NCI-H1417 (cell line): ENCODE results near the gene PTPRF.
A peak's percentile ranks its signal among the peaks of the same experiment; 100 is the strongest.

Experiments
- DNase-seq, 3 experiments: peaks; one replicate each; lab custom pipeline; 2025; lab: John Stamatoyannopoulos, UW

PTPRF gene

DNA sequence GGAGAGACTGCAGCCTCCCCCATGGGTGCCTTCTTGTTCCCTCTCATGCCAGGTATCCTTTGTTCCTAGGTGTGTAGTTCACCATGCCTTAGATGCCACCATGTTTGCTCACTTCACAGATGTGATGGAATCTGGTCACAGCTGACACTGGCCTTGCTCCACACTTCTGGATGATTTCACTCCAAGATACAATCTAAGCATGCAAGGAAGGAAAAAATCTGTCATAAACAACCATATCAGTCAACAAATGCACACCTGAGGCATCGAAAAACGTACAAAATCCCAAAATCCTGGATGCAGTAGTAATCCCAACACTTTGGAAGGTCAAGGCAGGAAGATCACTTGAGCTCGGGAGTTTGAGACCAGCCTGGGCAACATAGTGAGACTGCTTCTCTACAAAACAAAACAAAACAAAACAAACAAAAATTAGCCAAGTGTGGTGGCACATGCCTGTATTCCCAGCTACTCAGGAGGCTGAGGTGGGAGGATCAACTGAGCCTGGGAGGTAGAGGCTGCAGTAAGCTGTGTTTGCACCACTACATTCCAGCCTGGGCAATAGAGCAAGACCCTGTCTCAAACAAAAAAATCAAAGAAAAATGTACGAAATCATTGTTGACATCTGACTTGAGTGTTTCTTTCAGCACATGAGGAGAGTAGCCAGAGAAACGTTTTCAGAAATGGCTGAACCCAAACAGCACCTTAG is 17.1 kb upstream of the PTPRF start:
- DNase-seq: no peak

DNA sequence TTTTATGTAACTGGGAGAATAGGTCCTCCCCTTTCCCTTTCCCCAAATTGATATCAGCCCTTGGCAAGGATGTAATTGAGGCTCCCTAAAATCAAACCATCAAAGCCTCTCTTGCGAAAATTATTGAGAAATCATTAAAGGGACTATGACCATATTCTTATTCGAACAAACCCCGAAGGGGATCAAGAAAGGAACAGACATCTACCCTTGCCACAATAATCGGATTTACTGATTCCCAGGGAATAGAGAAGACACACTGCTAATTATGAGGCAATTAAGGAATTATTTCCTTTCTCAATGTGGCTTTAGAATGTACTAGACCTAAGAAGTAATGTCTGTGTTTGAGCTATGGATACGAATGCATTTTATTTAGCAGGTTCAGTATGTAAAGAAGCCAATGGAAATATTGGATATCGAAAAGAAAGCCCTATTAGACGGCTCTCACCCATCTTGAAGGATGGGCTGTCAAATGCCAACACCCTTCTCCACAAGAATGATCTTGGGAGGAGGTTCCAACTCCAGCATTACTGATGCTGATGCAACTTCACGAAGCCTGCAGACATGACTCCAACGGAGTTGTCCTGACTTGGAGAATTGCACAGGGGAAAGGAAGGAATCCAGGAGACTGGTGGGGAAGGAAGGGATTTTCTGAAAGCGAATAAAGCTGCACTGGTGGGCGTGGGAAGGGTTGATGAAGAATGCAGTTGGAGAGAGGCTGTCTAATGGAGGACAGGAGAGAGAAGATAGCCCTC is 11.6 kb upstream of the PTPRF start:
- DNase-seq: no peak

DNA sequence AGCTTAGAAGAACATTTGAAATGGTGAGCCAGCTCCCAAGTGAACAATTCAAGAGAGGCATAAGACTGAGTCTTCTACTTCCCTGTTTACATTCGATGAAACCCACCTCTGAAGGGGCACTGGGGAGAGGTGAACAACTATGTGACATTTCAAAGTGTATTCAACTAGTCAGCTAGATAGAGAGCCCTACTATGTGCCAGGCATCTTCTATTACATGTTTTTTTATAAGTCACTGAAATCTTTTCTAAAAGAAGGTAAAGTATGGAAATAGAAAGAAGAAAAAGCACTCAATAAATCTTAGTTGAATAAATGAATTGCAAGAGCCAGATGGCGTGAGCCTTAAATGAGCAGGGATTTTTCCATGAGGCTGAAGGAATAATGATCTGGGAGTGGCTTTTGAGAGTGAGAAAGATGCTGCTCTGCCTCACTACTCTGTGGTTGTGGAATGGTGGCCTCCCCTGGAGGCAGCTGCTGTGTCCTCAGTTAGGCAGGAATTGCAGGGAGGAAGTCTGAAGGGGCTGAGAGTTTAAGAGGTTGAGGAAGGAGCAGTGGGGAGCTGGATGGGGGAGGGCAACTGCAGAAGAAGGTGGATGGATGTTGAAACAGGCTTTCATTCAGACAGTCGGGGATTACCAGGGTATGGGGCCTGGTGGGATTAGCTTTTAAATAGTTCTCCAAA is 10.4 kb upstream of the PTPRF start:
- DNase-seq: peak in 2 of 3 experiments; percentile 3 to 22

DNA sequence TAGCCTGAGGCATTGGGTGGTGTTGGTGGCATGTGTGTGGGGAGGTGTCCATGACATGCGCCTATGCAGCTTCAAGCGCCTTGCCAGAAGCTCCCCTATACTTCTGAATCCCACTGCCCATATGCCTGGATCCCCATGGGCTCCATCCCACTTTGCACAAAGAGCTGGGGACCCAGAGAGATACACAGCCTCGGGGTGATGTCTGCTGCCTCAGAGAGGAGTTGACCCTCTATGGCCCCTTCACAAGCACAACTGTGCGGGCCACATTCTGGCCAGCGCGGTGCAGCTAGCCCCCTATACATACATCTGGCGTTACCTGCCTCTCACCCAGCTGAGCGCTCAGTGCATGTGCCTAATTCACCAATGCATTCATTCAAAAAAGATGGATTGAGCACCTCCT is 9.6 kb upstream of the PTPRF start:
- no peak for DNase-seq

DNA sequence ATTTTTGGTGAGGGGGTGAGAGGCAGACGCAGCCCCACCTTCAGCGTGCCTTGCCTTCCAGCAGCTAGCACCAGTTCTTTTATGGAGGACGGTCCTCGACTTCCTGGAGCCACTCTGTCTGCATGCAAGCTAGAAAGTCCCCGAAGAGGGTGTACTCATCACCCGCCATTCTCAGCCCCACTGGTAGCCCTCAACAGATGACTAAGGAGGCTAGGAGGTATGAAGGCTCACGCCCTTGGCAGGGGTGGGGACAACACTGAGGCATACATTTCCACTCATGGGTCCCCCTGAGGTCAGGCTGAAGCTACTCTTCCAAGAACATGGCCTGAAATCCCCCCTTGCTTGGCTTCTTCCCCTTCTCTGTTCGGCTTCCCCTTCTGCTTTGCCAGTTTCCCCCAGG is 8.9 kb upstream of the PTPRF start:
- no peak for DNase-seq

DNA sequence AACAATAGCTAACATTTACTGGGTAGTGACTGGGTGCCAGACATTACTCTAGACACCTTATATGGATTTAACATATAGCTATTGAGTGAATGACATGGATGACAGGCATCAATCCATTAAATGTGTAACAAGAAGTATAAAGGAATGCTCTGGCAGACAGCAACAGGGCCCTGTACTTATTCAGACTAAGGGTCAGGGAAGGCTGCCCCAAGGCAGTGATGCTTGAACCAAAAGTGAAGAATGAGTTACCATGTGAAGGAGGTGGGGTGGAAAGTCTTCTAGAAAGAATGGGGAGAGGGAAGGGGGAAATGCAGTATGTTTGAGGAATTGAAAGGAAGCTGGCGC is 8.3 kb upstream of the PTPRF start:
- no peak for DNase-seq

DNA sequence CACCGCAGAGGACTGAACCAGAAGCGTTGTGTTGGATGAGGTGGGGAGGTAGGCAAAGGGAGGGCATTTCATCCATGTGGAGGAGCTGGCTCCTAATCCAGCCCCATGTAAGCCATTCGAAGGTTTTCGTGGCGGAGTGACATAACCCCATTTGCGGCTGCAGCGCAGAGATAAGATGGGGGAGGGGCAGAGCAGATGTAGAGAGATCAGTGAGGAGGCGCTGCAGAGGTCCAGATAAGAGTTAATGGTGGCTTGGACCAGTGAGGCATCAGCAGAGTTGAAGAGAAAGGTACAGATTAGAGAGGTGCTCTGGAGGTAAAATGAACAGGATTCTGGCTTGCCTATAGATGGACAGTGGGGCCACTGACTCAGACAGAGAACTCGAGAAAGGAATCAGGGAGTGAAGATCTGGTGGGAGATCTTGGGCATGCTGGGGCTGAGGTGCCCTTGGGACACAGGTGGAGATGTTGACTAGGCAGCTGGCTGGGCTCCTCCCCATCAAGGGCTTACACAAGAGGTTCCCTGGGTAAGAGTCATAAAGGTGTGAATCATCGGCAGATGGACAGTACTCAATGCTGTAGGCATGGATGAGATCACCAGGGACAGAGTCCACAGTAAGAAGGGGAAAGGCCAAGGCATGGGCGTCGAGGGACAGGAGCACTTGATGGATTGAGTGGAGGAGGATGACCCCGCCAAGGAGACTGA is 7.8 kb upstream of the PTPRF start:
- no peak for DNase-seq

DNA sequence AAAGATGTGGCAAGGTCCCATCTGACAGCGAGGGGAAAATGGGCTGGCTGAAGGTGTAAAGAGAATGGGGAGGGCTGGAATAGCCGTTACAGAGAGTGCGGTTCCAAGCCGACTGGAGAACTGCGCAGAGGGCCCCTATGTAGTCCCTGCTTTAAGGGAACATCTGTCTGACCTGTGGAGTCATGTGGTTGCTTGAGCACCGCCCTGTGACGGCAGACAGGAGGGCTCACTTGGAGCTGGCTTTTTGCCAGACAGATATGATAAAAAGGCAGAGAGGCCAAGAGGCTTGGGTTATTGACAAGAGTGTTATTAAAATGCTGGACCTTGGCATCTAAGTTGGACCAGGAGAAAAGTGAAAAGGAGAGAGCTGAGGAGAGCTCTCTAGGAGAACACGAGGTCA is 5.9 kb upstream of the PTPRF start:
- peak in 2 of 3 experiments; percentile 19 to 50 for DNase-seq

DNA sequence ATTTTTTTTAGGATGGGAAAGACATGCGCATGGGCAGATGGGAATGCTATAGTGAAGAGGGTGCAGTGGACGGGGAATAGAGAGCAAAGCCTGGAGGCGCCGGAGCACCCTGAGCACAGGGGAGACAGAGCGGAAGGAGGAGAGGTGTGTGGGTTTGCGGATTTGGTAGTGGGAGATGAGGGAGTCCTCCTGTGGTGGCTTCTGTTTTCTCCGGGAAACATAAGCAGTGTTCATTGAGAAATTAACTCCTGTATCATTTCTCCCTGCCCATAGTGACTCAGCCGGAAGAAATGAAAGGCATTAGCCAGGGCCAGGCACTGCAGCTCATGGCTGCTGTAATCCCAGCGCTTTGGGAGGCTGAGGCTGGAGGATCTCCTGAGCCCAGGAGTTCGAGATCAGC is 4.7 kb upstream of the PTPRF start:
- no peak for DNase-seq

DNA sequence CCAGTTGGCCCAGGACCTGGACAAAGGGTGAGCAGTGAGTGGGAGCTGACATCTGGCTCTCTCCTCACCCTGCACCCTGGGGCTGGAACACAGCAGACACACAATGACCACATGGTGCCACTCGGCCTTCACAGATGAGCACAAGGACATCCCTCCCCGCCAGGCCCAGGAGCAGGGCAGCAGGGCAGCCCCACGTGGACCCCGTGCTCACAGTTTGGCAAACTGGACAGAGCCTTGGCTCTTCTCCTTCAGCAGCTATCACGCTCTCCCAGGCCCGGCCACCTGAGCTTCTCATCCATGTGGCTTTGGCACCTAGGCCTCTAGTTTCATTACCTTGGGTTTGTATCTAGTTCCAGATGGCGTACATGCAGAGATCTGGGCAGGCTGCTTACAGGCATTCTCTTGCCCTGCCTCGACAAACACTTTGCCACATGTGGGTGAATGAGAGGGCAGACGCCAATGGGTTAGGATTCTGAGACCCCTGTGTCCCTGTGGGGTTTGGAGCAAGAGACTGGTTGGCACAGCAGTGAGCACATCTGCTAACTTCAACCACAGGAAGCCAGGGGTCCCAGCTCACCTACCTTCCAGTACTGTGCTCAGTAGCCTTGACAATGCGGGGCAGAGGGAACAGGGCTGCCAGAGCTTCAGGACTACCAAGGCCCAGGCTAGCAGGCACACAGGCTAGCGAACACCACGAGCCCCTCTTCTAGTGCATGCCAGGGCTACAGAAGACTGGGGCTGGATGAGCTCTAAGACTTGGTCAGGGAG is 3.4 kb upstream of the PTPRF start:
- DNase-seq: no peak

DNA sequence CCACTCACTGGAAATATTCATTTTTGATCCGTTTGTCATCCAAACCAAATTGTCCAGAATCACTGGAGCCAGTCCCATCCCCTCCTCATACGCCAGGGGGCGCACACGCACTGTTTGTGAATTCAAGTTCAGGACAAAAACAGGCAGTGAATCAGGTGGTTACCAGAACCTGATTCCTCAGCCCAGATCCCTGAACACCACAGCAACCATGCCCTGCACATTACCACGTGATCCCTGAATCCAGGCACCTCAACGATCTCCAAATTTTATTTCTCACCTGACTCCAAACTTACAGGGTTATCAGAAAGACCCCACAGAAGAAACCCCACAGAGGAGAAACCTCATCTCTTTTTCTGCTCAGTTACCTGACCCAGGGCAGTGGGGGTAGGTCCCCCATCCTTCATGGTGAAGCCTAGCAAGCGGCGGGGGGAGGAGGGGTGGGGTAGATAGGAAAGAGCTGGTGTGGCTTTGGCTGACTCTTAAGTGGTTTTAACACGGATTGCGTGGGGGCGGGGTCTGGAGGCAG is 1.4 kb upstream of the PTPRF start:
- DNase-seq: peak; percentile 64 to 94 (median 92)

DNA sequence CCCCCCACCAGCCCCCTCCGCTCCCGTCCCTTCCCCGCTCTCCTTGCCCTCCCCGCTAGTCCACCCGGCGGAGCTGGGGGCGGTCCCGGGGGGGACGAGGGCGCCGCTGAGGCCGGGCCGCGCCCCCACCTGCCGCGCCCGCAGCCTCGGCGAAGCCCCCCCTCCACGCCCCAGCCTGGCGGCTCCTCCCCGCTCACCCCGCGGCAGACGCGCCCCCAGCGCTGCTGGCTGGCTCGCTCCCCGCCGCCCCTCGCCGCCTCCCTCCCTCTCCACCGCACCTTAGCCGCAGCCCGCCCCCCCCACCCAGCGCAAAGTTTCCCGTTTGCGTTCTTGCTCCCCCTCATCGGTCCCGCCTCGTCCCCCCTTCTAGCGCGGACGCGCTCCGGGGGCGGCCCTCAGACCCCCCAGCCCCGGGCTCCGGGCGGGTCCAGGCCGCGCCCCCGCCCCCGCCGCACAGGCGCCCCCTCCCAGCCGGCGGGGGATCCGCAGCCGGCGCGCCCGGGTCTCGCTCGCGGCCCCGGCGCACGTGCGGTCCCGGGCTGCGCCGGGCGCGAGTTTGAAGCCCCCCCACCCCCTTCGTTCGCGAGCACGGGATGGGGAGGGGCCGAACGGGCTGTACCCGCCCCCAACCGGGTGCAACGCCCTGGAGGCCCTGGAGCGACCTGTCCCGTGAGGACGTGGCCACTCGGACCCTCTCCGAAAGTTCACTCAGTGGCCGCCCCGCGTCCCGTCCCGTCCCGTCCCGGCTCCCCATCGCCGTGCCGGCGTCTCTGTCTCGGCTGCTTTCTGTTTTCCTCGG is 623 bp downstream of the PTPRF start:
- peak; percentile 40 to 78 (median 75) for DNase-seq

DNA sequence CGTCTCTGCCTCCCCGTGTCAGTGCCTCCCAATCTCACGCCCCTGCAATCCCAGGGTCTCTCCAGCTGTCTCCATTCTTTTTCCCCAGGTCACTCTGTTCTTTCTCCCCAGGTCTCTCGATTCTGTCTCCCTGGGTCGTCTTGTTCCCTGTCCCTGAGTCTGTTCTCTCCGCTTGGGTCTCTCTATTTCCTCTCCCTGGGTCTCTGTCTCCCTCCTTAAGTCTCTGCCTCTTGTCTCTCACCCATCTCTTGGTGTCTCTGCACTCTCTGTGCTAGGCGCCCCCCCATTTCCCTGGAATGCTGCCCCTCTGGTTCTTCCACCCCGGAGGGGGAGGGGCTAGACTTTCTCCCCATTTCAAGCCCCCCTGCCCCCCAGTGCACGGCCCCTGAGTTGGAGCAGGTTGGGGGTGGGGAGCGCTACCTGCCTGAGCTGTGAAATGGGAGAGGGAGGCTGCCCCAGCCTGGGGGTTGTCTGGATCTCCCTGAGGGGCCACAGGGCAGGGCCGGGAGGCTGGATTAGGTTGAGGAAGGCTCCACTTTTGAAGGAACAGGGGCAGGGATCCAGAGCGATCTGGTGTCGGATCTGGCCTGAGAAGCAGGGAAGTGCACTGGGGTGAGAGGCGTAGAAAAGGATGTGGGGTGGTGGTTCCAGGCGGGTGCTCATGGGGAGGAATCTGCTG is 1.4 kb downstream of the PTPRF start:
- peak in 1 of 3 experiments; percentile 33 for DNase-seq

DNA sequence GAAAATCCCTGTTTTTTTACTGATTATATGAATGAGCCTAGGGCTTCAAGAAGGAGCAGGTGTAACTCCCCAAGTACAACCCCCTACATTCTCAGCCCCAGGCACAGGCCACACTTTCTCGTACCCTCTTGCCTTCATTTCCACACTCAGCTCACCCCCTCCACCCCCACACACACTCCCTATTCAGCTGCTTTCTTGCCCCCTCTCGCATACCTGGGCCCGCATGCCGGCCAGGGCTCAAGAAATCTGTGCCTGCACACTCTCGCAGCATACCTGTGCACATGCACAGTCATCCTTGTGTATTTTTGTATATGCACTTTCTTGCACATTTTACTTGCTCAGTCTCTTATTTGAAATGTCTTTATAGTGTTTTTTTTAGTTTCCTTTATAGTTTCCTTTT is 2.0 kb downstream of the PTPRF start:
- no peak for DNase-seq

DNA sequence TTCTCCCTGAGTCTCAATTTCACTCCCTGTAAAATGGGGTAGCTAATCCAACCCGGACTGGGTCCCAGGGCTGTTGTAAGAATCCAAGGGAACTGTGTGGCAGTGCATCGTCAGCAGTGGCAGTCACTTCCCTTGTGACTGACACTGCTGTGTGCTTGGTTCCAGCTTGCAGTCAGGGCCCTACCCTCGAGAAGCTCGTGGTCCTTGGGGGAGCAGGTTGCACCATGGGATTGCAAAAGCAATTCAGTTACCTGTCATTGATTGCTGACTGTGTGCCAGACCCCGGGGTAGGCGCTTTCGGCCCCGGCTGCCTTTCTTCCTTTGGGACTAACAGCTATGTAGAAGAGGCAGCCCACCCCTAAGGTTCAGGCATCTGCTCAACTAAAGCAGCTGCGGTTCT is 2.9 kb downstream of the PTPRF start:
- no peak for DNase-seq

DNA sequence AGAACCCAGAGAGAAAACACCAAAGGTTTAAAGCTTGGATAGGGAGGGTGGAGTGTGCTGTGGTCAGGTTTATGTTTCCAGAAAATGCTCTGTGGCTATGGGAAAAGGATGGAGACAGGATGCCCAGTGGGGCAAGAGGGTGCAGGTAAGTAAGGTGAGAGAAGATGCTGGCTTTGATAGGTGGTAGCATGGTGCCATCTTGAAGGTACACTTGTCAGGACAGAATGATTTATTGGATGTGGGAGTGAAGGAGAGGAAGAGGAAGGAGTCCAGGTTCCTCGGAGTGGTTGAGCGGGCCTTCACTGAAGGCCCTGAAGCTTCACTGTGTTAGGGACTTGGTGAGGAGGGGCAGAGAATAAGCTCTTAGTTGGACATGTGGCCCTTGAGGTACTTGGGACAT is 3.6 kb downstream of the PTPRF start:
- no peak for DNase-seq

DNA sequence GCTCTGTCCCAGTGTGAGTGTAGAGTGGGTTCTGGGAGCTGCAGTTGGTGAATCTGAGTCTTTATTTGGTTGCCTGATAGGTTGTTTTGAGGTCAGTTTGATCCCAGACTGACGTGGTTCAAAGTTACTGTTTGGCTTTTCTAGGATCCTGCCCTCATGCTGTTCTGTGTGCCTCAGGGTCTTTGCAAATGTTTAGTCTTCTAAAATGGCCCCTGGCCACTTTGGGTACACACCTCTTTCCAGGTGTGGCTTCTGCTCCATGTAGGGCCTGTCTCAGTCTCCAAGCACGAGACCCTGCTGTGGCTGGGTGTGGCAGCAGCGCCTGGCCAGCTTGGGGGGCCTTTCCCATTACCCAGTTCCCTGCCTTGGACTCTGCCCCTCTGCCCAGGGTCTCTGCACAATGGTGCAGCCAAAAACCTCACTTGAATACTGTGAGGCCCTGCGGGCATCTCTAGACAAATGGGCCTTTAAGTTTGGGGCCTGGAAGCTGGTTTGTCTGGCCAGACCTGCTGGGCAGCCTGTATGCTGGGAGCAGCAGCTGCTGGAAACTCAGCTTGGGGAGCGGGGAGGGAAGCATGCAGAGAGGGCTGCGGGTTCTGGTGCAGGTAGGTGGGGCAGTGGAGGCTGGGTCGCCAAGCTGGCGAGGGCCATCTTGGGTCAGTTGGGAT is 5.6 kb downstream of the PTPRF start:
- DNase-seq: peak in 2 of 3 experiments; percentile 27 to 50

DNA sequence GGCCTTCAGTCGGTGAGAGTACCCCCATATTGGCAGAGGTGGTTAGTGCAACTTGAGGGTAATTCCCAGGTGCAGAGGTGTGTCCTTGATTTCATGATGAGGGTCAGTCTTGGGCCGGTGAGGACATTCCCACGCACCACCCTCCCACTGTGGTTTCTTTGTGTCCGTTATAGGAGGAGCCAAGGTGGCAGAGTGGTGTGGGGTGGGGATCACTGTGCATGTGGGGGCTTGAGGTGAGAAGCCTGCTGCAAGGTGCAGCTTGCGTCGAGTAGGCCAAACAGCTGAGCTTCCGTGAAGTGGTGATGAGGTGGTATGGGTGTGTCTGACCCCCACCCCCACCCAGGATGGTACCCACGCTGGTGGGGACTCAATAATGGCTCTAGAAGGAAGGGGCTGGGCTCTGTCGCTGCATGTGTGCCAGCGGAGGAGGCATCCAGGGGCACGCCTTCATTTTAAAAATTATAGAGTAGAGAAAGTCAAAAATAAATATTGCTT is 6.2 kb downstream of the PTPRF start:
- no peak for DNase-seq

DNA sequence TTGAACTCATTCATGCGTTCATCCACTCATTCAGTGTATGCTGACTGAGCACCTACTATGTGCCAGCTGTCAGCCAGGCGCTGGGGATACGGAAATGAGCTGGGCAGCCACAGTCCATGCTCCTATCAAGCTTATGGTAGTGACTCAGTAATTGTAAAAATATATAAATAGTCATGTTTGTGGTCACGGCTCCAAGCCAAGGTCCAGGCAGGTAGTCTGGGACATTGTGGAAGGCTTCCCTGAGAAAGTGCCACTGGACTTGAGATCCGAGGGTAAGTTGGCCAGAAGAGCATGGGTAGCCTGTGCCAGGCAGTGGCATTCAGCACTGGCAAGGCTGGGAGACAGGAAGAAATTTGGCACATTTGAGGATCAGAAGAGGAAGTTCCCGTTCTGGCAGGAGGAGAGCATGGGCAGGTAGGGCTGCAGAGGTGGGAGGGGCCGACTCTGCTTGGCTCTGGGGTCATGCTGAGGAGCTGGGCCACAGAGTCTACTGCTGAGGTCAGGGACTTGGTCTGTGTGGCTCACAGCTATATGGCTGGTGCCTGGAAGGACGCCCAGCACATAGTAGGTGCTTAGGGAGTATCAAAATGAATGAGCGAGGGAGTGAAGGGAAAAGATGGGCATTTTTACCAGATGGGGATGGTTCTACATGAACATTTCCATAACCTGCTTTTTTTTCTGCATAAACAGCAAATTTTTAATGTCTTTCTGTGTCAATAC is 6.9 kb downstream of the PTPRF start:
- no peak for DNase-seq
